Liver (tissue), 9 donors: Measurements from ENCODE around the gene CAMKMT. TPM values are rescaled to one million over a fixed set of nuclear protein-coding genes. Genes with fewer than 3 reads are reported as not detected.

ENCODE experiments used
- DNase-seq: peaks from one replicate; pipeline ENCODE4 v3.0.0-alpha.2; 2017; ENCODE audit warnings: low spot score
- H3K27ac ChIP-seq, 2 donors: one replicate each; pipeline ENCODE4 v1.7.0; 2013; ENCODE audit warnings: inconsistent platforms in 2 of 2, low read length in 2 of 2, control low read depth in 1 of 2, low read depth in 1 of 2, mild to moderate bottlenecking in 1 of 2
- H3K27me3 ChIP-seq, 4 donors: one replicate each; pipeline versions ENCODE4 v1.6.1 to v1.7.0; 2013; ENCODE audit warnings: low read length in 3 of 4, inconsistent platforms in 1 of 4, mild to moderate bottlenecking in 1 of 4, moderate library complexity in 1 of 4; ENCODE audit not compliant: control insufficient read depth in 4 of 4, insufficient read depth in 4 of 4
- H3K36me3 ChIP-seq, 4 donors: one replicate each; pipeline versions ENCODE4 v1.6.1 to v1.7.0; 2013; ENCODE audit warnings: low read length in 3 of 4, mild to moderate bottlenecking in 3 of 4, low read depth in 1 of 4, moderate library complexity in 1 of 4; ENCODE audit not compliant: control insufficient read depth in 4 of 4, insufficient read depth in 3 of 4
- H3K4me1 ChIP-seq, 4 donors: one replicate each; pipeline versions ENCODE4 v1.6.1 to v1.7.0; 2013; ENCODE audit warnings: low read length in 3 of 4, mild to moderate bottlenecking in 3 of 4, moderate library complexity in 1 of 4; ENCODE audit not compliant: control insufficient read depth in 4 of 4, insufficient read depth in 4 of 4
- H3K4me3 ChIP-seq, 3 donors: one replicate each; pipeline versions ENCODE4 v1.6.1 to v1.7.0; 2013; ENCODE audit warnings: low read length in 3 of 3, control low read depth in 1 of 3, low read depth in 1 of 3, mild to moderate bottlenecking in 1 of 3
- H3K9ac ChIP-seq, 2 donors: one replicate each; pipeline ENCODE4 v1.7.0; 2013; ENCODE audit warnings: low read length in 2 of 2, mild to moderate bottlenecking in 2 of 2, moderate library complexity in 2 of 2, control low read depth in 1 of 2, low read depth in 1 of 2
- H3K9me3 ChIP-seq, 4 donors: one replicate each; pipeline versions ENCODE4 v1.6.1 to v1.7.0; 2013; ENCODE audit warnings: low read length in 3 of 4; ENCODE audit not compliant: control insufficient read depth in 4 of 4
- EGR1 ChIP-seq, 2 donors: IDR thresholded peaks; 2 replicates each; pipeline ENCODE4 v1.6.1; 2016 to 2018; ENCODE audit warnings: antibody characterized with exemption in 2 of 2, low read depth in 2 of 2
- FOXA2 ChIP-seq: IDR thresholded peaks from 2 replicates; pipeline ENCODE4 v1.6.1; 2016; ENCODE audit warnings: antibody characterized with exemption
- GABPA ChIP-seq, 2 donors: IDR thresholded peaks in 1 of 2; conservative IDR thresholded peaks in 1 of 2; 2 replicates each; pipeline ENCODE4 v1.6.1; 2016; ENCODE audit warnings: antibody characterized with exemption in 2 of 2, mild to moderate bottlenecking in 1 of 2, moderate library complexity in 1 of 2
- HNF4A ChIP-seq, 2 donors: conservative IDR thresholded peaks; 2 replicates each; pipeline ENCODE4 v1.6.1; 2016; ENCODE audit warnings: antibody characterized with exemption in 2 of 2, mild to moderate bottlenecking in 2 of 2
- HNF4G ChIP-seq: IDR thresholded peaks from 2 replicates; pipeline ENCODE4 v1.6.1; 2016; ENCODE audit warnings: antibody characterized with exemption
- JUND ChIP-seq, 2 donors: IDR thresholded peaks; 2 replicates each; pipeline ENCODE4 v1.6.1; 2016; ENCODE audit warnings: antibody characterized with exemption in 2 of 2
- NR2F2 ChIP-seq: IDR thresholded peaks from 2 replicates; pipeline ENCODE4 v1.6.1; 2016; ENCODE audit warnings: antibody characterized with exemption
- RAD21 ChIP-seq, 2 donors: IDR thresholded peaks; 2 replicates each; pipeline ENCODE4 v1.6.1; 2016; ENCODE audit warnings: antibody characterized with exemption in 2 of 2, mild to moderate bottlenecking in 2 of 2
- RXRA ChIP-seq, 2 donors: IDR thresholded peaks; 2 replicates each; pipeline ENCODE4 v1.6.1; 2017 to 2018; ENCODE audit warnings: antibody characterized with exemption in 2 of 2, mild to moderate bottlenecking in 1 of 2
- SP1 ChIP-seq: IDR thresholded peaks from 2 replicates; pipeline ENCODE4 v1.6.1; 2018; ENCODE audit warnings: antibody characterized with exemption, mild to moderate bottlenecking
- TAF1 ChIP-seq: conservative IDR thresholded peaks from 2 replicates; pipeline ENCODE4 v1.6.1; 2016; ENCODE audit warnings: antibody characterized with exemption, mild to moderate bottlenecking
- YY1 ChIP-seq: IDR thresholded peaks from 2 replicates; pipeline ENCODE4 v1.6.1; 2016; ENCODE audit warnings: antibody characterized with exemption, mild to moderate bottlenecking
- WGBS: extraction: QIAGEN DNeasy Blood & Tissue Kit; methylation state at CpG from one replicate; pipeline ENCODE4 v1.1.7; 2013; 5-methylcytosine and 5-hydroxymethylcytosine counted together
- polyA plus RNA-seq, 2 donors: library from polyadenylated mRNA; stranded (reverse) in 1 of 2; unstranded in 1 of 2; fragments of 200-250 nt in 1 of 2; fragments of >200 nt in 1 of 2; fragmentation: Nextera tagmentation in 1 of 2; extraction: Ambion mirVana in 1 of 2; gene quantifications; one replicate each; pipeline versions ENCODE4 v1.2.1 to v1.2.3, GENCODE V29; 2013 to 2015
- total RNA-seq, 2 donors: library from RNA; depleted of rRNA; stranded (reverse); fragments of >200 nt; gene quantifications; one replicate each; pipeline ENCODE4 v1.2.3, GENCODE V29; 2014
- TF ChIP-seq, protein P1 (sequence below): fragments of 150-350 bp; IDR thresholded peaks from 2 replicates; pipeline ENCODE4 v1.5.1; 2017; ENCODE audit warnings: improper control_type of control experiment, low read depth, low read length; ENCODE audit not compliant: missing input control
- TF ChIP-seq, protein P2 (sequence below): IDR thresholded peaks from 2 replicates; pipeline ENCODE4 v1.6.1; 2016; ENCODE audit warnings: antibody characterized with exemption
- TF ChIP-seq, protein P3 (sequence below): IDR thresholded peaks from 2 replicates; pipeline ENCODE4 v1.6.1; 2016; ENCODE audit warnings: antibody characterized with exemption, mild to moderate bottlenecking
- TF ChIP-seq, protein P4 (sequence below): IDR thresholded peaks from 2 replicates; pipeline ENCODE4 v1.6.1; 2016; ENCODE audit warnings: antibody characterized with exemption
- TF ChIP-seq, protein P5 (sequence below): IDR thresholded peaks from 2 replicates; pipeline ENCODE4 v1.6.1; 2016; ENCODE audit warnings: antibody characterized with exemption
- donor health status: healthy.
- donor health status: healthy.
- donor health status: healthy.
- donor health status: healthy.
- donor health status: healthy.

The CAMKMT gene
- total and polyA plus RNA-seq, 4 donors = 1.5 to 12.7 (median 7.1) TPM

DNA sequence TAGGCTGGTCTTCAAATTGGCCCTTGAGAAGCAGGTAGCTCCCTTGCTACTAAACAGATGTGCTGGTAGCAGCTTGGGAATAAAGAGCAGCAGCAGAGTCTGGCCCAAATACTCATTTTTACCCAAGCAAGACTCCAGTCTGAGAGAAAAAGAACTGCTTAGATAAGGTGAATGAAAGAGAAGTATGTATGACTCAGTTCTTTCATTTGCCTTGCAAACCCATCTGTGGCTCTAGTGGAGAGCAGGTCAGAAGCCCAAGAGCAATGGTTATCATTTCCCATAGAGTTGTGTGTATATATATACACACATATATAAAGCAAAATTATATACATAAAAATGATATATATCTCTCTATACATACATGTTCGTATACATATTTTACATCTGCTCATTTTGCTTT lies 80.3 kb downstream of the CAMKMT start:
- TF ChIP-seq, protein P1, sequence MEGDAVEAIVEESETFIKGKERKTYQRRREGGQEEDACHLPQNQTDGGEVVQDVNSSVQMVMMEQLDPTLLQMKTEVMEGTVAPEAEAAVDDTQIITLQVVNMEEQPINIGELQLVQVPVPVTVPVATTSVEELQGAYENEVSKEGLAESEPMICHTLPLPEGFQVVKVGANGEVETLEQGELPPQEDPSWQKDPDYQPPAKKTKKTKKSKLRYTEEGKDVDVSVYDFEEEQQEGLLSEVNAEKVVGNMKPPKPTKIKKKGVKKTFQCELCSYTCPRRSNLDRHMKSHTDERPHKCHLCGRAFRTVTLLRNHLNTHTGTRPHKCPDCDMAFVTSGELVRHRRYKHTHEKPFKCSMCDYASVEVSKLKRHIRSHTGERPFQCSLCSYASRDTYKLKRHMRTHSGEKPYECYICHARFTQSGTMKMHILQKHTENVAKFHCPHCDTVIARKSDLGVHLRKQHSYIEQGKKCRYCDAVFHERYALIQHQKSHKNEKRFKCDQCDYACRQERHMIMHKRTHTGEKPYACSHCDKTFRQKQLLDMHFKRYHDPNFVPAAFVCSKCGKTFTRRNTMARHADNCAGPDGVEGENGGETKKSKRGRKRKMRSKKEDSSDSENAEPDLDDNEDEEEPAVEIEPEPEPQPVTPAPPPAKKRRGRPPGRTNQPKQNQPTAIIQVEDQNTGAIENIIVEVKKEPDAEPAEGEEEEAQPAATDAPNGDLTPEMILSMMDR = no peak
- TF ChIP-seq, protein P2, sequence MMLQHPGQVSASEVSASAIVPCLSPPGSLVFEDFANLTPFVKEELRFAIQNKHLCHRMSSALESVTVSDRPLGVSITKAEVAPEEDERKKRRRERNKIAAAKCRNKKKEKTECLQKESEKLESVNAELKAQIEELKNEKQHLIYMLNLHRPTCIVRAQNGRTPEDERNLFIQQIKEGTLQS = no peak
- TF ChIP-seq NR2F2 (no peak), HNF4G (no peak), YY1 (no peak), FOXA2 (no peak), EGR1 (IDR thresholded peaks at IDR 0.05; ENCODE audit: low read depth in 2 of 2) (no peak), RAD21 (IDR thresholded peaks at IDR 0.05) (no peak), RXRA (IDR thresholded peaks at IDR 0.05) (no peak), HNF4A (conservative IDR thresholded peaks at IDR 0.05) (no peak), SP1 (no peak), GABPA (IDR thresholded peaks at IDR 0.05 in 1 of 2, conservative IDR thresholded peaks at IDR 0.05 in 1 of 2) (no peak), JUND (IDR thresholded peaks at IDR 0.05) (no peak)
- TF ChIP-seq, protein P3, sequence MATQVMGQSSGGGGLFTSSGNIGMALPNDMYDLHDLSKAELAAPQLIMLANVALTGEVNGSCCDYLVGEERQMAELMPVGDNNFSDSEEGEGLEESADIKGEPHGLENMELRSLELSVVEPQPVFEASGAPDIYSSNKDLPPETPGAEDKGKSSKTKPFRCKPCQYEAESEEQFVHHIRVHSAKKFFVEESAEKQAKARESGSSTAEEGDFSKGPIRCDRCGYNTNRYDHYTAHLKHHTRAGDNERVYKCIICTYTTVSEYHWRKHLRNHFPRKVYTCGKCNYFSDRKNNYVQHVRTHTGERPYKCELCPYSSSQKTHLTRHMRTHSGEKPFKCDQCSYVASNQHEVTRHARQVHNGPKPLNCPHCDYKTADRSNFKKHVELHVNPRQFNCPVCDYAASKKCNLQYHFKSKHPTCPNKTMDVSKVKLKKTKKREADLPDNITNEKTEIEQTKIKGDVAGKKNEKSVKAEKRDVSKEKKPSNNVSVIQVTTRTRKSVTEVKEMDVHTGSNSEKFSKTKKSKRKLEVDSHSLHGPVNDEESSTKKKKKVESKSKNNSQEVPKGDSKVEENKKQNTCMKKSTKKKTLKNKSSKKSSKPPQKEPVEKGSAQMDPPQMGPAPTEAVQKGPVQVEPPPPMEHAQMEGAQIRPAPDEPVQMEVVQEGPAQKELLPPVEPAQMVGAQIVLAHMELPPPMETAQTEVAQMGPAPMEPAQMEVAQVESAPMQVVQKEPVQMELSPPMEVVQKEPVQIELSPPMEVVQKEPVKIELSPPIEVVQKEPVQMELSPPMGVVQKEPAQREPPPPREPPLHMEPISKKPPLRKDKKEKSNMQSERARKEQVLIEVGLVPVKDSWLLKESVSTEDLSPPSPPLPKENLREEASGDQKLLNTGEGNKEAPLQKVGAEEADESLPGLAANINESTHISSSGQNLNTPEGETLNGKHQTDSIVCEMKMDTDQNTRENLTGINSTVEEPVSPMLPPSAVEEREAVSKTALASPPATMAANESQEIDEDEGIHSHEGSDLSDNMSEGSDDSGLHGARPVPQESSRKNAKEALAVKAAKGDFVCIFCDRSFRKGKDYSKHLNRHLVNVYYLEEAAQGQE = no peak
- TF ChIP-seq, protein P4, sequence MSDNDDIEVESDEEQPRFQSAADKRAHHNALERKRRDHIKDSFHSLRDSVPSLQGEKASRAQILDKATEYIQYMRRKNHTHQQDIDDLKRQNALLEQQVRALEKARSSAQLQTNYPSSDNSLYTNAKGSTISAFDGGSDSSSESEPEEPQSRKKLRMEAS = no peak
- TF ChIP-seq, protein P5, sequence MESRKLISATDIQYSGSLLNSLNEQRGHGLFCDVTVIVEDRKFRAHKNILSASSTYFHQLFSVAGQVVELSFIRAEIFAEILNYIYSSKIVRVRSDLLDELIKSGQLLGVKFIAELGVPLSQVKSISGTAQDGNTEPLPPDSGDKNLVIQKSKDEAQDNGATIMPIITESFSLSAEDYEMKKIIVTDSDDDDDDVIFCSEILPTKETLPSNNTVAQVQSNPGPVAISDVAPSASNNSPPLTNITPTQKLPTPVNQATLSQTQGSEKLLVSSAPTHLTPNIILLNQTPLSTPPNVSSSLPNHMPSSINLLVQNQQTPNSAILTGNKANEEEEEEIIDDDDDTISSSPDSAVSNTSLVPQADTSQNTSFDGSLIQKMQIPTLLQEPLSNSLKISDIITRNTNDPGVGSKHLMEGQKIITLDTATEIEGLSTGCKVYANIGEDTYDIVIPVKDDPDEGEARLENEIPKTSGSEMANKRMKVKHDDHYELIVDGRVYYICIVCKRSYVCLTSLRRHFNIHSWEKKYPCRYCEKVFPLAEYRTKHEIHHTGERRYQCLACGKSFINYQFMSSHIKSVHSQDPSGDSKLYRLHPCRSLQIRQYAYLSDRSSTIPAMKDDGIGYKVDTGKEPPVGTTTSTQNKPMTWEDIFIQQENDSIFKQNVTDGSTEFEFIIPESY = no peak
- Histone ChIP-seq H3K4me3 (no peak overlapping the region), H3K9ac (no peak overlapping the region), H3K4me1 (no peaks in the 10 kb centered on the region), H3K36me3 (no peaks in the 10 kb centered on the region), H3K27me3 (no peaks in the 10 kb centered on the region), H3K27ac (no peak overlapping the region), H3K9me3 (peaks cover 0 to 5% (median 0%) of the 10 kb centered on the region in 4 donors)
- no peak for DNase-seq
- WGBS = 97% methylated on average over 1 of the region's 1 CpG

DNA sequence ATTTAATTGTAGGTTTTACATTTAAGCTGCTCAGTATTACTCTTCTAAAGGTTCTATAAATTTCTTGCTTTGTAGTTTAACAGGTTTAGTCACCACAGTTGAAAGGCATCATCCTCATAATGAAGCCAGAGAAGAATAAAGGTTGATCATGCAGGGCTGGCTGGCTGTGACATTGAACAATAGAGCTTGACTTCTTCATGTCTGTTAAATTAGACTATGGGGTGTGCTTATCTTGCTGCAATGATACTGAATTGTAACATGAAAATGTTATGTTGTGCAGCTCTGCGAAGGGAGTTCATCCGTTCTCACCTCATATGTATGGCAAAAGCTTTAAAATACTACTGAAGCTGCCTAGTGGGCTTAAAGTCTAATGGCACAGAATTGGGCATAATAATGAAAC lies 81.8 kb downstream of the CAMKMT start:
- Histone ChIP-seq H3K27ac (no peak overlapping the region), H3K4me3 (no peak overlapping the region), H3K9ac (no peak overlapping the region), H3K4me1 (peaks cover 0 to 4% (median 1%) of the 10 kb centered on the region in 4 donors), H3K27me3 (no peaks in the 10 kb centered on the region), H3K9me3 (peaks cover 0 to 5% (median 0%) of the 10 kb centered on the region in 4 donors), H3K36me3 (no peaks in the 10 kb centered on the region)
- DNase-seq = no peak
- over 99% methylated on average over 2 of the region's 2 CpGs for WGBS
- TF ChIP-seq, protein P1 = no peak
- TF ChIP-seq EGR1 (IDR thresholded peaks at IDR 0.05; ENCODE audit: low read depth in 2 of 2) = no peak
- no peak for TF ChIP-seq RXRA (IDR thresholded peaks at IDR 0.05)
- TF ChIP-seq TAF1 = no peak
- no peak for TF ChIP-seq JUND (IDR thresholded peaks at IDR 0.05)
- TF ChIP-seq, protein P3 = no peak
- TF ChIP-seq HNF4G = no peak
- TF ChIP-seq, protein P4 = no peak
